T-cell (primary cell): ENCODE results near the gene TDP1. TPM values are rescaled to one million over a fixed set of nuclear protein-coding genes. Genes with fewer than 3 reads are reported as not detected.
"Not testable (repeated sequence)": the region's sequence is repeated elsewhere in the genome, so short reads cannot be mapped to it uniquely, and the experiment has no call there.

Source experiments
- ATAC-seq, 4 experiments: fragments of 200-7000 bp in 3 of 4; fragments of 150-1000 bp in 1 of 4; cut with Tn5 transposase; replicated peaks in 1 of 4; 1 replicate in 3 of 4; 2 replicates in 1 of 4; pipeline ENCODE4 v1.10.0; 2021; ENCODE audit warnings: moderate library complexity in 3 of 4, mild to moderate bottlenecking in 2 of 4, moderate number of reproducible peaks in 1 of 4
- CTCF ChIA-PET, 2 donors: fragments of 300-600 bp; sonication (Branson Sonifier 250); formaldehyde crosslinking; loops; one replicate each; lab custom pipeline; 2022; ENCODE audit warnings: antibody characterized with exemption in 2 of 2; lab: Charles Lee
- POLR2A ChIA-PET, 2 donors: fragments of 300-600 bp; sonication (Branson Sonifier 250); formaldehyde crosslinking; loops; one replicate each; lab custom pipeline; 2022; ENCODE audit warnings: antibody characterized with exemption in 2 of 2; lab: Charles Lee
- DNase-seq, 35 experiments: peaks; one replicate each; pipeline versions ENCODE4 v3.0.0 to v3.0.0-alpha.2; 2013 to 2023
- H3K27ac ChIP-seq: one replicate; pipeline ENCODE4 v1.5.1; 2013; ENCODE audit warnings: low read length
- H3K27me3 ChIP-seq, 2 experiments: replicated peaks in 1 of 2; 1 replicate in 1 of 2; 2 replicates in 1 of 2; pipeline versions ENCODE4 v1.6.1 to v1.7.0; 2013; ENCODE audit warnings: low read length in 1 of 2, mixed read lengths in 1 of 2; ENCODE audit not compliant: control insufficient read depth in 2 of 2, insufficient read depth in 2 of 2; ENCODE audit errors: extremely low read depth in 1 of 2
- H3K36me3 ChIP-seq, 2 donors: 1 replicate in 1 of 2; 2 replicates in 1 of 2; pipeline versions ENCODE4 v1.6.1 to v1.7.0; 2013; ENCODE audit warnings: low read length in 1 of 2; ENCODE audit not compliant: control insufficient read depth in 2 of 2, insufficient read depth in 1 of 2; ENCODE audit errors: extremely low read depth in 1 of 2
- H3K4me1 ChIP-seq, 2 experiments: 1 replicate in 1 of 2; 2 replicates in 1 of 2; pipeline versions ENCODE4 v1.6.1 to v1.7.0; 2013; ENCODE audit warnings: low read length in 2 of 2, mixed read lengths in 1 of 2; ENCODE audit not compliant: insufficient read depth in 2 of 2, control insufficient read depth in 1 of 2; ENCODE audit errors: extremely low read depth in 1 of 2
- H3K4me3 ChIP-seq, 2 donors: 1 replicate in 1 of 2; 2 replicates in 1 of 2; pipeline versions ENCODE4 v1.5.1 to v1.7.0; 2013; ENCODE audit warnings: mild to moderate bottlenecking in 2 of 2, low read length in 1 of 2, moderate library complexity in 1 of 2; ENCODE audit not compliant: control insufficient read depth in 1 of 2; ENCODE audit errors: extremely low read depth in 1 of 2
- H3K9me3 ChIP-seq: 2 replicates; pipeline ENCODE4 v1.7.0; 2013
- H3K27ac Mint-ChIP-seq, 2 donors: one replicate each; pipeline ENCODE4 v1.8.0; 2020 to 2021; ENCODE audit warnings: mild to moderate bottlenecking in 2 of 2, mixed read lengths in 2 of 2
- H3K27me3 Mint-ChIP-seq, 2 donors: one replicate each; pipeline ENCODE4 v1.8.0; 2021 to 2022; ENCODE audit warnings: mixed read lengths in 2 of 2
- H3K36me3 Mint-ChIP-seq: one replicate; pipeline ENCODE4 v1.8.0; 2021; ENCODE audit warnings: mixed read lengths
- H3K4me1 Mint-ChIP-seq, 3 donors: one replicate each; pipeline ENCODE4 v1.8.0; 2020 to 2022; ENCODE audit warnings: mixed read lengths in 3 of 3, mild to moderate bottlenecking in 1 of 3
- H3K4me3 Mint-ChIP-seq, 3 donors: one replicate each; pipeline ENCODE4 v1.8.0; 2020 to 2022; ENCODE audit warnings: mild to moderate bottlenecking in 3 of 3, mixed read lengths in 3 of 3, moderate library complexity in 3 of 3
- H3K9me3 Mint-ChIP-seq, 3 donors: one replicate each; pipeline ENCODE4 v1.8.0; 2020 to 2022; ENCODE audit warnings: mixed read lengths in 3 of 3
- WGBS: methylation state at CpG from one replicate; pipeline ENCODE4 v1.1.5; 2013; ENCODE audit warnings: missing lambda C conversion rate; ENCODE audit not compliant: insufficient coverage; 5-methylcytosine and 5-hydroxymethylcytosine counted together
- total RNA-seq, 35 experiments: library from RNA in 6 of 35; stranded (reverse) in 6 of 35; fragments of 120-200 nt in 1 of 35; gene quantifications; one replicate each; pipeline versions ENCODE4 v1.2.1 to v1.2.4 and lab custom pipeline; 2013 to 2026

TDP1 gene
- total RNA-seq, 5 donors from 2014 or later (not counting 1 experiment from before 2014, with no cell fraction given): 42.8 to 72.9 (median 44.4) TPM

- Mint-ChIP-seq H3K9me3 (no peaks in the 10 kb centered on the region), H3K27me3 (no peaks in the 10 kb centered on the region), H3K36me3 (peaks cover 72% of the 10 kb centered on the region), H3K4me1 (peaks cover 0 to 2% (median under 1%) of the 10 kb centered on the region in 3 donors), H3K27ac (no peak overlapping the region), H3K4me3 (no peak overlapping the region)
- ATAC-seq (no peak), DNase-seq (no peak)
- Histone ChIP-seq H3K36me3 (peaks cover 3 to 64% of the 10 kb centered on the region in 2 donors), H3K9me3 (no peaks in the 10 kb centered on the region), H3K4me1 (no peaks in the 10 kb centered on the region), H3K27me3 (no peaks in the 10 kb centered on the region), H3K4me3 (no peak overlapping the region), H3K27ac (no peak overlapping the region)
- CTCF ChIA-PET: no interaction called here
- WGBS: 94% methylated on average over 3 of the region's 3 CpGs
- POLR2A ChIA-PET: no interaction called here
Observed at GRCh38 chr14:90024910-90025309, 69.2 kb downstream of the TDP1 start.

DNA sequence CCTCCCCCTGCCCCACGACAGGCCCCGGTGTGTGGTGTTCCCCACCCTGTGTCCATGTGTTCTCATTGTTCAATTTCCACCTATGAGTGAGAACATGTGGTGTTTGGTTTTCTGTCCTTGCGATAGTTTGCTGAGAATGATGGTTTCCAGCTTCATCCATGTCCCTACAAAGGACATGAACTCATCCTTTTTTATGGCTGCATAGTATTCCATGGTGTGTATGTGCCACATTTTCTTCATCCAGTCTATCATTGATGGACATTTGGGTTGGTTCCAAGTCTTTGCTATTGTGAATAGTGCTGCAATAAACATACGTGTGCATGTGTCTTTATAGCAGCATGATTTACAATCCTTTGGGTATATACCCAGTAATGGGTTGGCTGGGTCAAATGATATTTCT is 70.9 kb downstream of the TDP1 start:
- ATAC-seq, H3K27ac Mint-ChIP-seq, DNase-seq, H3K9me3 Mint-ChIP-seq, H3K4me1 Mint-ChIP-seq, CTCF ChIA-PET, H3K4me3 ChIP-seq, H3K9me3 ChIP-seq, POLR2A ChIA-PET, H3K27me3 ChIP-seq, H3K27me3 Mint-ChIP-seq, H3K27ac ChIP-seq, H3K4me1 ChIP-seq, H3K4me3 Mint-ChIP-seq: not testable (repeated sequence)
- H3K36me3 Mint-ChIP-seq: peaks cover 66% of the 10 kb centered on the region
- peaks cover 3 to 61% of the 10 kb centered on the region in 2 donors for H3K36me3 ChIP-seq
- WGBS: no CpG with 5 or more reads among the region's 4 CpGs

DNA sequence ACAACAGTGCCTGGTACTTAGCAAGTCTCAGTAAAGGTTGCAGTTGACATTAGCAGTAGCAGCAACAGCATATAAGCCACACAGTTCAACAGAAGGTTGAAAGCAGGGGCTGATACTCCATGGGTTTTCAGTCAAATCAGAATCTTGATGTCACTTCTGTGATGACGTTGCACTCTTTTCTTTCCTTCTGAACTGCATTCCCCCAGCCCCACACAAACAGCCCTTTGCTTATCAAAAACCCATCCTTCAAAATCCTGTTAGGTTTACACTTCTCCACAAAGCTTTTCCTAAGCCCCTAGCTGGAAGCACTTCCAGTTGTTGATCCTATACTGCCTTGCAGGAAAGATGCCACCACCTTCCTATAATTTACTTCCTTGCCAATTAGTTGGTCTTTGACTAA is 72.1 kb downstream of the TDP1 start:
- H3K27me3 ChIP-seq: no peaks in the 10 kb centered on the region
- POLR2A ChIA-PET: no interaction called here
- no peak overlapping the region for H3K27ac ChIP-seq
- no peak overlapping the region for H3K4me3 ChIP-seq
- H3K4me1 Mint-ChIP-seq: no peaks in the 10 kb centered on the region
- H3K9me3 Mint-ChIP-seq: no peaks in the 10 kb centered on the region
- H3K4me1 ChIP-seq: no peaks in the 10 kb centered on the region
- H3K27ac Mint-ChIP-seq: no peak overlapping the region
- no peak overlapping the region for H3K4me3 Mint-ChIP-seq
- DNase-seq (no peak), ATAC-seq (no peak)
- peaks cover 68% of the 10 kb centered on the region for H3K36me3 Mint-ChIP-seq
- CTCF ChIA-PET: no interaction called here
- no peaks in the 10 kb centered on the region for H3K9me3 ChIP-seq
- 90% methylated on average over 1 of the region's 1 CpG for WGBS
- H3K36me3 ChIP-seq: peaks cover 3 to 58% of the 10 kb centered on the region in 2 donors
- no peaks in the 10 kb centered on the region for H3K27me3 Mint-ChIP-seq

DNA sequence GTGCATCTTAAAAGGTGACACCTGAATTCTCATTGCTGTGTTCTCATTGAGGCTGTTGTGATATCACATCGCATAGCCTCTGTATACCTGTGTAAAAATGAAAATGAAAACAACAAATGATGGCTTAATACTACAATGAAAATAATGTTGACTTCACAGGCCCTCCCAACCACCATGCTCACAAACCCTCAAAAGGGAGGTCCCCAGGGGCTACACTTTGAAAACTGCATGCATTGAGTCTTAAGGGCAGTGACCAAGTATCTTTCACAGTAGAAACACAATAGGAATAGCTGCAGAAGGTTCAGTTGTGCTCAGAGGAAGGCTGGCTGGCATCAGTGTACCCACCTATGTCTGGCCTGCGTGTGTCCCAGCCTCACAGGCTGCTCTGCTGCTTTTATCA is 78.4 kb downstream of the TDP1 start:
- Histone ChIP-seq H3K4me3 (no peak overlapping the region), H3K27me3 (no peaks in the 10 kb centered on the region), H3K36me3 (peaks cover 2 to 44% of the 10 kb centered on the region in 2 donors), H3K9me3 (no peaks in the 10 kb centered on the region), H3K27ac (no peak overlapping the region), H3K4me1 (no peaks in the 10 kb centered on the region)
- H3K36me3 Mint-ChIP-seq: peaks cover 67% of the 10 kb centered on the region
- ATAC-seq: no peak
- no peak for DNase-seq
- H3K4me1 Mint-ChIP-seq: no peaks in the 10 kb centered on the region
- H3K4me3 Mint-ChIP-seq: no peak overlapping the region
- no peaks in the 10 kb centered on the region for H3K27me3 Mint-ChIP-seq
- ChIA-PET CTCF (no interaction called here), POLR2A (no interaction called here)
- H3K9me3 Mint-ChIP-seq: no peaks in the 10 kb centered on the region
- H3K27ac Mint-ChIP-seq: no peak overlapping the region
- 100% methylated on average over 1 of the region's 2 CpGs for WGBS

GRCh38 chr14:90034835-90035525 is 79.3 kb downstream of the TDP1 start:
- Mint-ChIP-seq H3K4me1 (no peaks in the 10 kb centered on the region), H3K9me3 (no peaks in the 10 kb centered on the region), H3K27ac (no peak overlapping the region), H3K36me3 (peaks cover 74% of the 10 kb centered on the region), H3K4me3 (no peak overlapping the region), H3K27me3 (no peaks in the 10 kb centered on the region)
- no peak for DNase-seq
- H3K27ac ChIP-seq: no peak overlapping the region
- ATAC-seq: no peak
- no peak overlapping the region for H3K4me3 ChIP-seq
- no peaks in the 10 kb centered on the region for H3K9me3 ChIP-seq
- peaks cover 2 to 49% of the 10 kb centered on the region in 2 donors for H3K36me3 ChIP-seq
- 90% methylated on average over 2 of the region's 6 CpGs for WGBS
- CTCF ChIA-PET: no interaction called here
- H3K4me1 ChIP-seq: no peaks in the 10 kb centered on the region
- POLR2A ChIA-PET: no interaction called here
- H3K27me3 ChIP-seq: no peaks in the 10 kb centered on the region

DNA sequence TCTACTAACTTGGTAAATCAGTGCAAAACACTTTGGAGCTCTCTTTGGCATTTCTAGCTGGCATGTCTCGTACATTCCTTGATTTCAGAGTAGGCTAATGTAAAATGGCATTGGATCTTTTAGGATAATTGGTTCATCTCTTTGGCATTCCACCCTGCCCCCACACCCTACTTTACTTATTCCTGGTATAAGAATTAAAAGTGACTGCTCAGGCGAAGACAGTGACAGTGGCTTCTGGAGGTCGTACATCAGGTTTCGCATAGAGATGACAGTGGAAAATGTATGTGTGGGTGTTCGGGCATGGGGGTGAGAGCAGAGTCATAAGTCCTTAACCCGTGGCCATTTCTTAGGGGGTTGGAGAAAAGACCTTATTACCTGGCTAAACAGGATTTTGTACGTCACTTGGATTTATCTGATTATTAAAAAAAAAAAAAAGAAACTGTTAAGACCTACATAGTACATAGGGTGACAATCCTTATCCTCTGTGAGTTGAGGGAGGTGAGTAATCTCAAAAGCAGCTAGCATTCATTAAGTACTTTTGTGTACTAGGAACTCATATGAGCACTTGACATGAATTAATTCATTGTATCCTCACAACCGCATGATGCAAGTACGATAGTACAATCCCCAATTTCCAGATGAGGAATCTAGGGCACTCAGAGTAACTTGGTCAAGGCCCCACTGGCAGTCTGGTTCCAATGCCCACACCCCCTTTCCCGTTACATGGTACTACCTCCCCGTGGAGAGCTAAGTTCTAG is 83.7 kb downstream of the TDP1 start:
- H3K36me3 ChIP-seq: peaks cover 0 to 38% of the 10 kb centered on the region in 2 donors
- ATAC-seq: no peak
- Mint-ChIP-seq H3K4me3 (no peak overlapping the region), H3K9me3 (no peaks in the 10 kb centered on the region), H3K36me3 (peaks cover 78% of the 10 kb centered on the region), H3K27ac (no peak overlapping the region), H3K4me1 (no peaks in the 10 kb centered on the region), H3K27me3 (no peaks in the 10 kb centered on the region)
- 82% methylated on average over 5 of the region's 11 CpGs for WGBS
- CTCF ChIA-PET: no interaction called here
- no peak overlapping the region for H3K27ac ChIP-seq
- POLR2A ChIA-PET: interaction anchor here in 1 of 2 donors (0.7 kb wide), 1 partner anchor 100 kb away, joined by 12 read pairs; no protein-coding TSS in a partner anchor
- no peaks in the 10 kb centered on the region for H3K9me3 ChIP-seq
- DNase-seq: no peak
- no peaks in the 10 kb centered on the region for H3K27me3 ChIP-seq
- no peaks in the 10 kb centered on the region for H3K4me1 ChIP-seq
- no peak overlapping the region for H3K4me3 ChIP-seq
